ENCODE data around the gene PLSCR4.

The PLSCR4 gene

GRCh38 chr3:146160321-146160963, 90.5 kb downstream of the PLSCR4 start:
- DNase-seq (ENCODE audit: low read depth), result no peak

GRCh38 chr3:146159616-146160320, 91.1 kb downstream of the PLSCR4 start:
- DNase-seq (ENCODE audit: low read depth), result no peak

GRCh38 chr3:146159037-146159436, 91.9 kb downstream of the PLSCR4 start:
- DNase-seq (ENCODE audit: low read depth), result no peak

- DNase-seq (ENCODE audit: low read depth), result no peak
Observed at GRCh38 chr3:146157325-146158060, 93.4 kb downstream of the PLSCR4 start.

- no peak for DNase-seq (ENCODE audit: low read depth)
Observed at GRCh38 chr3:146156666-146157314, 94.1 kb downstream of the PLSCR4 start.

GRCh38 chr3:146156095-146156494, 94.8 kb downstream of the PLSCR4 start:
- no peak for DNase-seq (ENCODE audit: low read depth)

- no peak for DNase-seq (ENCODE audit: low read depth)
Observed at GRCh38 chr3:146154995-146155394, 95.9 kb downstream of the PLSCR4 start.

- no peak for DNase-seq (ENCODE audit: low read depth)
Observed at GRCh38 chr3:146154316-146154715, 96.6 kb downstream of the PLSCR4 start.

GRCh38 chr3:146153429-146153828, 97.5 kb downstream of the PLSCR4 start:
- no peak for DNase-seq (ENCODE audit: low read depth)

GRCh38 chr3:146152834-146153233, 98.1 kb downstream of the PLSCR4 start:
- no peak for DNase-seq (ENCODE audit: low read depth)

GRCh38 chr3:146148468-146148931, 102.4 kb downstream of the PLSCR4 start:
- DNase-seq (ENCODE audit: low read depth), result no peak

- DNase-seq (ENCODE audit: low read depth), result no peak
Observed at GRCh38 chr3:146145642-146146041, 105.3 kb downstream of the PLSCR4 start.

GRCh38 chr3:146142757-146143156, 108.1 kb downstream of the PLSCR4 start:
- no peak for DNase-seq (ENCODE audit: low read depth)
